Stimulated activated naive CD4-positive, alpha-beta T cell treated with Interleukin-2 at 50 U/mL for 16 hours (primary cell): ENCODE measurements around the gene PHF10.
A peak's percentile ranks its signal among the peaks of the same experiment; 100 is the strongest.
"Not testable (repeated sequence)": the region's sequence is repeated elsewhere in the genome, so short reads cannot be mapped to it uniquely, and the experiment has no call there.

ENCODE experiments used
- DNase-seq: peaks from one replicate; lab custom pipeline; 2025; lab: John Stamatoyannopoulos, UW

The PHF10 gene

GRCh38 chr6:169723200-169723909, 945 bp downstream of the PHF10 start:
- peak; percentile 64 for DNase-seq

DNA sequence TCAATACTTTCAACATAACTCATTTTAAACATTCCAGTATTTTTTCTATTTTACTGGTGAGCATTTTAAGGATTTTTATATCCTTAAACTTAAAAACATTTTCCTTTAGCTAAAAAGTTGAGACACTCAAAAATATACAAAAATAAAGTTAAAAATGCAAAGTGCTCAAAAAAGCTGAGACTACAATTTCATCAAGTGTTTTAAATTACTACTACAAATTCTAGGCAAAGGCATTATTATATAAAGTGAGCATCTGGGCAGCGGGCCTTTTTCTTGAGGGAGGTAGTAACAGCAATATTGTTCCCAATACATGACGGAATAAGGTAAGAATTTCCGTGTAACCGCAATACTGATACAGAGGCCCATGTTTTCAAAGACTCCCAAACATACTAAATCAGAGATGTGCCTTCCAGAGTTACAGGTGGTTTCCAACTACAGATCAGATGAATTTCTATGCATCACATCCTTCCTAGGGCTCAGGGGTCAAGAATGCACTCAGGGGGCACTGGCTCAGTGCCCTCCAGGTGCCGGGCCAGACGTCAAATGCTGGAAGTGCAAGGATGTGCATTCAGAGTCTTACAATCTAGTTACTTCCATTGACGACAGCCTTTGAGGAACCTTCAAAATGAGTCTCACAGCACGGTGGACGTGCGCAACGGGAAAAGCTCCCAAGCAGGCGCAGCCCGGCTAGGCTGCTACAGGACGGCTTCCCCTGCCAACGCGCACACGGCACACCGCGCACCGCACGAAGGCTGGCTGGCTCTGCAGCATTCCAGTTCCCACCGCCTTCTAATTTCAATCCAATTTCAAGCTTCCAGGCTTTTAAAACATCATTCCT, 1.7 kb downstream of the PHF10 start:
- peak; percentile 22 for DNase-seq

GRCh38 chr6:169720207-169720855, 4.0 kb downstream of the PHF10 start:
- no peak for DNase-seq

DNA sequence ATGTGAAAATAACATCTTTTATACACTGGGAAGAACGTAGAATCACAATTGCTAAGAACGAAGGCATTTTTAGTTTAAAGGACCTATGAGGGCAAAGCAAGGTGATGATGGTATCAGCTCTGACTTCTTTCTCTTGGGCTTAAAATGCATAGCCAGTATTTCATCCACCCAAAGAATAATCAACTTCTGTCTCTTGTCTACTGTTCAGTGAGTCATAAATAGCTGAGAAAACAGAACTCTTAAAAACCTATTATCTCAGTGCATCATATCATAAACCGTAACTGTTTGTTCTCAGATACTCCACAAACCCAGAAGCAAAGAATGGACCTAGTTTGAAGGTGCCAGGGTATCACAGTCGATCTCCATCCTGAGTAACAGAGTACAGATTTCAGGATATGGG, 5.2 kb downstream of the PHF10 start:
- DNase-seq, result no peak

GRCh38 chr6:169714595-169714994, 9.7 kb downstream of the PHF10 start:
- DNase-seq, result no peak

- no peak for DNase-seq
Measured at GRCh38 chr6:169714178-169714577, 10.1 kb downstream of the PHF10 start.

DNA sequence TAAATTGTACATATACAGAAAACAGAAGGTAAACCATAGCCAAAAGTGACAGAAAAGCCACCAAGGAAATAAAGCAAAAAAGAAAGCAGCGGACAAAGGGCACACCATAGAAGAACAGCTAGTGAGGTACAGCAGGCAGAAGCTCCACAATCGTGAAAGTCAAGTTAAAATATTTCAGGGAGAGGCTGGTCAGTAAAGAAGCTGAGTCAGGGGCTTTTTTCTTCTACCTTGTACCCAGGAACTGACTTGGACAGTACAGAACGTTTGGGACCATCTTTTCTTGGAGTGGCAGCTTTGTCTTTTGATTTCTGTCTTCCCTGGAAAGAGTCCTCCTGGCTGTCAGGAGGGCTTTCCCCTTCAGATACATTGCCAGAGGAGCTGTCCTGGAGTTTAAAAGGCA, 14.3 kb downstream of the PHF10 start:
- DNase-seq, result no peak

DNA sequence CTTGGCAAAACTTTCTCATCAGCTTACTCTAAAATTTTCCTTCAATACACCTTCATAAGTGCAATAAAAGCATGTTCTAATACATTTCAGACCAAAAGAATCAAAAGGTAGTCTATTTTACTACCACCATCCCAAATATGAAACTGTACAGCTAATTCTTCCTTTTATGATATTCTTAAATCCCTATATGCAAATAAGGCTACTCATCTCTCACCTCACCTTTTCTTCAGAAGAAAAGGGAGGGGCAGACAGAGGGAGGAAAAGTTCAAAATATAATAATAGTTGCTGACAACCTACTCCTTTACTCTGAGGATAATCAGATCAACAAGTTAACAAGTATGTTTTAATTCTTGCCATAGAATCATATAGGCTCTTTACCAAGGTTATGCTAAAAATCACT, 15.0 kb downstream of the PHF10 start:
- no peak for DNase-seq

DNA sequence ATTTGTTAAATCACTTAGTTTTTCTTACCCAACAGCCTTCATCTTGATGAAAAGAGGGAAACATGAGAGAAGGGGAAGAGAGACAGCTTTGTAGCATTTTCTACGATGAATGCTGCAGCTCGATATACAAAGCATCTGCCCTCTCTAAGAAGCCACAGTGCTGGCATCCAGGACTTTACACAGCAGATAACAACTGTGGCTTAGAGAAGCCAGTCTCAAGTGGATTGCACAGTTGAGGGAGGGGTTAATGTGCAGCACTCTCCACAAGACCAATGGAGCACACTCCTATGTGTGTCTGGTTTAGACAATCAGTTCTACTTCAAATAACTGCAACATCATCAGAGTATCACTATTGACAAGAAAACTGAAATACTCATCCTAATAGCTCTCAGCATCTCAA, 16.5 kb downstream of the PHF10 start:
- DNase-seq, result no peak

GRCh38 chr6:169702840-169703246, 21.5 kb downstream of the PHF10 start:
- no peak for DNase-seq

DNA sequence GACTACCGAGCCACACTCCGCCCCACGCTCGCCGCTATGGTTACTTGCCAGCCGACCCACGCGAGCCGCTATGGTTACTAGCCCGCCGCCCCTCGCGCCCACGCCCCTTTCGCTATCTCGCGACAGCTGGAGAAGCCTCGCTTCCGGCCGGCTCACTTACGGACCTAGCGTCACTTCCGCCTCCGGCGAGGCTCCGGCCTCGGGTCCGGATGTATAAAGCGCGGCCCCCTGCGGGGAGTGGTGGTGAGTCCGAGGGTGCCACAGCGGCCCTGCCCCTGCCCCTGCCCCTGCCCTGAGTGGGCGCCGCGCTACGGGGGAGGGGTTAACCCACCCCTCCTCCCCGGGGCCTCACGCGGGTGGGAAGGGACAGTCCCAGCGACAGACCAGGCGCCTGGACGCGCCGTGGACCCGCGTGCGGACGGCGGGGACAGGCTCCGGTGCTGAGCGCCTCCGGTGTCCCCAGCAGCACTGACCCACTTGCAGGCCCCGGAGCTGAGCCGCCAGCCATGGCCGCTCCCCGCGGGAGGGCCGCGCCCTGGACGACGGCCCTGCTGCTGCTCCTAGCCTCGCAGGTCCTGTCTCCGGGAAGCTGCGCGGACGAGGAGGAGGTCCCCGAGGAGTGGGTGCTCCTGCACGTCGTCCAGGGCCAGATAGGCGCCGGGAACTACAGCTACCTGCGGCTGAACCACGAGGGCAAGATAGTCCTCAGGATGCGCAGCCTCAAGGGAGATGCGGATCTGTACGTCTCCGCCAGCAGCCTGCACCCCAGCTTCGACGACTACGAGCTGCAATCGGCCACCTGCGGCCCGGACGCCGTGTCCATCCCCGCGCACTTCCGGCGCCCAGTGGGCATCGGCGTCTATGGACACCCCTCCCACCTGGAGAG, 22.1 kb downstream of the PHF10 start, which contains the start of the genes C6orf120 and WDR27:
Gene C6orf120 (plus strand): TSS at position 173 of the 886 bp plus-strand sequence. CDS start 334 bp downstream, at position 507.
Gene WDR27 (minus strand): TSS at position 76 of the 886 bp plus-strand sequence. CDS start 13,024 bp downstream, outside the sequence.
- DNase-seq, result peak; percentile 99

- no peak for DNase-seq
Measured at GRCh38 chr6:169701311-169701953, 22.9 kb downstream of the PHF10 start.

DNA sequence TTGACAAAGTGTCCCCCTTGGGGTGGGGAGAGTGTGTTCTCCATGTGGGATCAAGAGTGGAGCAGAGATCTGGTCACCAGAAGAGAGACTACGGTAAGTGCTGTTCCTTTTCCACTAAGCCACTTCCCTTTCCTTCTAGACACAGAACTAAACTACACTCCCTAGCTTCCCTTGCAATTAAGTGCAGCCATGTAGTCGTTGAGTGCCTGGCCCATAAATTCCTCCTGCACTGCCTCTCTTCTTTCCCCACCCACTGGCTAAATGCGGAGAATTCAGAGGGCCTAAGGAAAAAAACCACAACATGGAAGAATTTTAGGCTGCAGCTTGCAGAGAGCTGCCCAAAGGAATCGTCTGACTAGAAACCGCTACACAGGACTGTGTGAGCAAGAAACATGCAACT, 24.0 kb downstream of the PHF10 start:
- no peak for DNase-seq

GRCh38 chr6:169697115-169697514, 27.2 kb downstream of the PHF10 start:
- not testable (repeated sequence) for DNase-seq

GRCh38 chr6:169695131-169695530, 29.2 kb downstream of the PHF10 start:
- no peak for DNase-seq

GRCh38 chr6:169692516-169692915, 31.8 kb downstream of the PHF10 start:
- DNase-seq, result no peak

GRCh38 chr6:169691260-169691659, 33.0 kb downstream of the PHF10 start:
- DNase-seq, result no peak

- no peak for DNase-seq
Measured at GRCh38 chr6:169689287-169689686, 35.0 kb downstream of the PHF10 start.

GRCh38 chr6:169685860-169686259, 38.4 kb downstream of the PHF10 start:
- DNase-seq, result no peak

GRCh38 chr6:169684056-169684455, 40.2 kb downstream of the PHF10 start:
- no peak for DNase-seq

GRCh38 chr6:169678342-169678741, 46.0 kb downstream of the PHF10 start:
- no peak for DNase-seq
